Activated CD8-positive, alpha-beta memory T cell treated with anti-CD3 and anti-CD28 coated beads, Interleukin-2, amount 10 ng/mL, durations not matched to agents 7 days and 5 days (primary cell): ENCODE data around the gene UBE3B. TPM values are rescaled to one million over a fixed set of nuclear protein-coding genes. Genes with fewer than 3 reads are reported as not detected.

Experiments used
- ATAC-seq: fragments of 150-1000 bp; cut with Tn5 transposase; one replicate; pipeline ENCODE4 v1.10.0; 2021; ENCODE audit warnings: moderate library complexity
- CTCF ChIA-PET: fragments of 350-600 bp; sonication (Branson Sonifier 250); formaldehyde crosslinking; loops from one replicate; lab custom pipeline; 2021; ENCODE audit warnings: antibody characterized with exemption; lab: Charles Lee
- DNase-seq: peaks from one replicate; pipeline ENCODE4 v3.0.0-alpha.2; 2020
- H3K27ac Mint-ChIP-seq: one replicate; pipeline ENCODE4 v1.8.0; 2021; ENCODE audit warnings: mild to moderate bottlenecking, mixed read lengths
- H3K27me3 Mint-ChIP-seq: one replicate; pipeline ENCODE4 v1.8.0; 2021; ENCODE audit warnings: mixed read lengths
- H3K36me3 Mint-ChIP-seq: one replicate; pipeline ENCODE4 v1.8.0; 2021; ENCODE audit warnings: mild to moderate bottlenecking, mixed read lengths
- H3K4me1 Mint-ChIP-seq: one replicate; pipeline ENCODE4 v1.8.0; 2021; ENCODE audit warnings: mixed read lengths
- H3K4me3 Mint-ChIP-seq: one replicate; pipeline ENCODE4 v1.8.0; 2021; ENCODE audit warnings: mild to moderate bottlenecking, moderate library complexity, mixed read lengths
- H3K9me3 Mint-ChIP-seq: one replicate; pipeline ENCODE4 v1.8.0; 2022; ENCODE audit warnings: low read depth, mixed read lengths
- total RNA-seq, 2 experiments: library from RNA; stranded (reverse); gene quantifications; one replicate each; pipeline ENCODE4 v1.2.3, GENCODE V29; 2021

The UBE3B gene
- total RNA-seq, 2 experiments from 2014 or later, result 36.6 to 39.0 TPM

DNA sequence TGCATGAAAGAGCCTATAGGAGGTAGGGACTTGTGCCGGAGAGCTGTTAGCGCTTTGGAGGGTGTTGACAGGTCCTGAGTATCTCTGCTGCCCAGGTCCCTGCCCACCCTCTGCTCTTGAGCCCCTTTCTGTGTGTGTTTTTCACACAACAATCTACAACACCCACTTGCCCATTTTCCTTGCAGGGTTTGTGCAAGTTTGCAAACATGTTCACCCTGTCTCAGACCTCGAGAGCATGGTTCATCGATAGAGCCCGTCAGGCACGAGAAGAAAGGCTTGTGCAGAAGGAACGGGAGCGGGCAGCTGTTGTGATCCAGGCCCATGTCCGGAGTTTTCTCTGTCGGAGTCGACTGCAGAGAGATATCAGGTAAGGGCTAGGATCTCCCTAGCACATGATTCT lies 5.9 kb downstream of the UBE3B start:
- CTCF ChIA-PET, result interaction anchor here (1.1 kb wide), 1 partner anchor 50 kb away, joined by 3 read pairs; no protein-coding TSS in a partner anchor
- peaks cover 16% of the 10 kb centered on the region for H3K4me1 Mint-ChIP-seq
- no peak overlapping the region for H3K4me3 Mint-ChIP-seq
- no peaks in the 10 kb centered on the region for H3K27me3 Mint-ChIP-seq
- ATAC-seq (no peak), DNase-seq (no peak)
- H3K27ac Mint-ChIP-seq, result no peak overlapping the region
- H3K9me3 Mint-ChIP-seq, result no peaks in the 10 kb centered on the region
- peaks cover 10% of the 10 kb centered on the region for H3K36me3 Mint-ChIP-seq

GRCh38 chr12:109485201-109485600 lies 7.8 kb downstream of the UBE3B start:
- no peak for ATAC-seq
- DNase-seq, result no peak
- H3K4me1 Mint-ChIP-seq, result peaks cover 1% of the 10 kb centered on the region
- no peak overlapping the region for H3K4me3 Mint-ChIP-seq
- no peak overlapping the region for H3K27ac Mint-ChIP-seq
- CTCF ChIA-PET, result interaction anchor here (0.7 kb wide), 1 partner anchor 958 kb away, joined by 3 read pairs; no protein-coding TSS in a partner anchor
- H3K27me3 Mint-ChIP-seq, result no peaks in the 10 kb centered on the region
- no peaks in the 10 kb centered on the region for H3K9me3 Mint-ChIP-seq
- peaks cover 14% of the 10 kb centered on the region for H3K36me3 Mint-ChIP-seq

DNA sequence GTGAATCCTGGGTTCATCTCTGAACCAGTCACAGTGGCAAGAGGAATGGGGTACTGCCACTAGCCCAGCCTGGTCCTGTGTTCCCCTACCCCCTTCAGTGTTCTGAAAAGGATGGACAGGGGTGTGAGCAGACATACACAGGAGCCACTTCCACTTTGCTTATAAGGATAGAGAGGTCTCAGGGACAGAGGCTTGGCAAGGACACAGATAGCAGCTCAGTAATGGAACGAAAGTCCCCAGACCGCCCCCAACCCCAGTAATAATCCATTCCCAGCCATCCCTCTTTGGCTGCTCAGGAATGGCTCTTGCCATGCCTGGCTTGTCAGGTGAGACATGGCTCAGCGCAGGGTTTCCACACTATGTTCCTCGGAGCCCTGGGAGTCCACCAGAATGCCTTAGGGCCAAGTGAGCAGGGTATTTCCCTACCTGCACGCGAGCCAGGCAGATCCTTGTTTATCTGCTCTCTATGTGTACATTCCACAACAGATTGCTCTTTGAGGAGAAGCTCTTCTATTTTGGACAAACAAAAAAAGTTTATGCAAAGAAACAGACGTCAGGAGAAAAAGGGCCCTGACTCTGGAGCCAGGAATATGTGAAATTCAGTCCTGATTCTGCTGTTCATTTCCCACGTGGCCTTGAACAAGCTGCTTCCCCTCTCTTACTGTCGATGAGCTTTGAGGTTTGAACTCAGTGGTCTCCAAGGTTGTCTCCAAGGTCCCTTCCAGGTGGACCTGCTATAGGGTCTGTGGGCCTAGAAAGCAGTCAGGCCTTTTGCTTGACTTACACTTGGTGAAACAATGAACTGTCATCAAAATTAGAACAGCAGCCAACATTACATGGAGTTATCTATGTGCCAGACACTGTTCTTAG lies 10.0 kb downstream of the UBE3B start:
- CTCF ChIA-PET, result no interaction called here
- H3K9me3 Mint-ChIP-seq, result no peaks in the 10 kb centered on the region

DNA sequence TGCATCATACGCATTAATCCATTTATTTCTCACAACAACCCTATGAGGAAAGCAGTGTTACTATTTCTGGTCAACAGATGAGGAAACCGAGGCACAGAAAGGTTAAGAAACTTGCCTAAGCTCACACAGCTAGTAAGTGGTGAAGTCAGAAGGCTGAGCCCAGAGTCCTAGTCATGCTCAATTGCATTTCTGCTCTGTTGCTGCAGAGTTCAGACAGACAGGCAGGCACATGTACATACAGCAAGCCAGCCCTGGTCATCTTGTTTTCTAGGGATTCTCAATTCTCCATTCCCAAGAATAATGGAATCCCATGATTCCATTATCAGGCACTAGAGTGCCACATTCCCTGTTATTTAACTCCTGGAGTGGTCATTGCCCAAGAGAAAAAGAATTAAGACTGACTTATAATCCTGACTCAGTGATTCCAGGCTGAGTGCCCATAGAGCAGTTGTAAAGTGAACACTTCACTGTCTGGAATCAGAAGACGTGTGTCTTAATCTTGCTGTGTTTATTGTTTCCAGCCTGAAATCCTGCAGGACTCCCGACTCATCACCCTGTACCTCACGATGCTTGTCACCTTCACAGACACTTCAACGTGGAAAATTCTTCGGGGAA lies 10.7 kb downstream of the UBE3B start:
- CTCF ChIA-PET, result interaction anchor here (0.6 kb wide), 1 partner anchor 165 kb away, joined by 3 read pairs; no protein-coding TSS in a partner anchor
- no peaks in the 10 kb centered on the region for H3K4me1 Mint-ChIP-seq
- no peak for DNase-seq
- H3K27ac Mint-ChIP-seq, result no peak overlapping the region
- H3K36me3 Mint-ChIP-seq, result peaks cover 16% of the 10 kb centered on the region
- no peak for ATAC-seq
- H3K4me3 Mint-ChIP-seq, result no peak overlapping the region
- no peaks in the 10 kb centered on the region for H3K27me3 Mint-ChIP-seq
- no peaks in the 10 kb centered on the region for H3K9me3 Mint-ChIP-seq

More for the DNA sequence above, 10.0 kb downstream of the UBE3B start:
- no peaks in the 10 kb centered on the region for H3K27me3 Mint-ChIP-seq
- H3K27ac Mint-ChIP-seq, result no peak overlapping the region
- no peaks in the 10 kb centered on the region for H3K4me1 Mint-ChIP-seq
- DNase-seq (no peak), ATAC-seq (no peak)
- H3K4me3 Mint-ChIP-seq, result no peak overlapping the region
- H3K36me3 Mint-ChIP-seq, result peaks cover 16% of the 10 kb centered on the region

DNA sequence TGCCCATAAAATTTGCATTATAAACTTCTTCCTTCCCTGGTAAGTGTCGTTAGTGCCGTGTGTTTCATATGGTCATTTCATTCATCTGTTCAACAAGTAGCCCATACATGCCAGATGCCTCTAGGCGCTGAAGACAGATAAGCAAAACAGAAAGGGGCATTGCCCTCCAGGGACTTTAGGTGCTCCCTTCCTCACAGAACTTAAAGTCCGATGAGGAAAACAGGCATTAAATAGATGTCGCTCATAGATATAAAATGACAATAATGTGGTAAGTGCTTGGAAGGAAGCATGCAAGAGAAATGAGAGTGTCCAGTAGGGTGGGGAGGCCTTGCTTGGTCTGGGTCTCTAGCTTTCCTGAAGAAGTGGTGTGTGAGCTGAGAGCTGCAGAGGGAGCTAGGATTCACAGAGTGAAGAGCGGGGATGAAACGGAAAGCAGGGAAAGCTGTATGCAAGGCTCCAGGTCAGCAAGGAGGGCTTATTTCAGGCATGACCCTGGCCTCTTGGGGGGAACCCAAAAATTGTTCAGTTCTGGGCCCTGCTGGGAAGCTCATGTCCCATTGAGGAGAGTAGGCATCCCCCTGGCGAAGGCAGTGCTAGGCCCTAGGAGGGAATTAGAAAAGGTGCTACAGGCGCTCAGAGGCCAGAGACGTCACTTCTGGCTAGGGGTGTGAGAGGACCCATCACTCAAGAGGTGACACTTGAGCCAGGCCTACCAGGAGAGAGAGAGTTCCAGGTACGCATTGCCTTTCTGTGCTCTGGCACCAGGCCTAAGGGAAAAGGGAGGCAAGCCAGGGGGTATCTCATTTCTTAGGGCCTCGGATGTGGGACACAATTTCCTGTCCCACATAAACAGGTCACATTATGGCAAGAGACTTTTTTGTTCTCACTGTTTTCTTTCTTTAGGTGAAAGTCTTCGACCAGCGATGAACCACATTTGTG lies 11.9 kb downstream of the UBE3B start:
- no peaks in the 10 kb centered on the region for H3K9me3 Mint-ChIP-seq
- H3K27ac Mint-ChIP-seq, result no peak overlapping the region
- H3K4me3 Mint-ChIP-seq, result no peak overlapping the region
- H3K4me1 Mint-ChIP-seq, result no peaks in the 10 kb centered on the region
- no peaks in the 10 kb centered on the region for H3K27me3 Mint-ChIP-seq
- H3K36me3 Mint-ChIP-seq, result peaks cover 14% of the 10 kb centered on the region
- DNase-seq (no peak), ATAC-seq (no peak)
- CTCF ChIA-PET, result no interaction called here

DNA sequence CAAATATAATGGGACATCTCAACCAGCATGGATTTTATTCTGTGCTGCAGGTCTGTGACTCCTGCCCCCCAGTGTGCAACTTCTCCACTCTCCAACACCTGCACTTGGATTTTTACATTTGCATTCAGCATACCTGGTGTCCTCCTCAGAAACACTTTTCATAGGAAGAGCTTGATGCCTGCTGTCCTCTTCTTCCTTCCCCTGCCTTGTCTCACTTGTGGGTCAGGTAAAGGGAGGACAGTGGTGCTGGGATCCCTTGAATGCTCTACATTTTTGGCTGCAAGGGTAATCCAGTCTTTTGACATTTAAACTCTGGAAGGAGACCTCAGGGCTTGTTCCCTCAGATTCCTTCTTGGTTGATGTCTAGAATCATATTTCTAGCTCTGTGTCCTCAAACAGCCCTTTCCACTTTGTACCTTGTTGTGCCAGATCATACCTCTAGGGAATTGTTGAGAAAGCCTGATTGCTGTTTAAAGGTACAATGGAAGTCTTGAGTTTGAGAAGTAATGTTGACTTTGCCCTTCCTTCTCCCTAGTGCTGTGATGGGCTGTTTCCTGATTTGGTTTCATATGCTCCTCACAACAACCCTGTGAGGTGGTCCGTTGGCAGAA lies 12.6 kb downstream of the UBE3B start:
- DNase-seq (no peak), ATAC-seq (no peak)
- H3K27me3 Mint-ChIP-seq, result no peaks in the 10 kb centered on the region
- no peaks in the 10 kb centered on the region for H3K9me3 Mint-ChIP-seq
- CTCF ChIA-PET, result no interaction called here
- H3K4me3 Mint-ChIP-seq, result no peak overlapping the region
- H3K36me3 Mint-ChIP-seq, result peaks cover 15% of the 10 kb centered on the region
- H3K4me1 Mint-ChIP-seq, result peaks cover 3% of the 10 kb centered on the region
- no peak overlapping the region for H3K27ac Mint-ChIP-seq

DNA sequence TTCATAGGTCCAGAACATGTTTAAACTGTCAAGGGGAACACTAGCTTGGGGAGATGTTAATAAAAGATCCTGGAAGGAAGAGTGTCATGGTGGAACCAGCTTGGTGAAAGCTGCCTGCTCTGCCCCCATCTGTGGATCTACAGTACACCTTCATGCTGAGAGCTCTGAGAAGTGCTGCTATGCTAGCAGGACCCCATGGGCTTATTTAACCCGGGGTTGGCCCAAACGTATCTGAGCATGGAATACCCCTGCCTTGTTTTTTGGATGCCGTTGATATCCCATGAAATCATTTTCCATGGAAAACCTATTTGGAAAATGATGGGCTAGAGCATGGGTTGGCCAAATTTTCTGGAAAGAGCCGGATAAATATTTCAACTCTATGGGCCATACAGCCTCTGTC lies 14.2 kb downstream of the UBE3B start:
- H3K9me3 Mint-ChIP-seq, result no peaks in the 10 kb centered on the region
- H3K27ac Mint-ChIP-seq, result no peak overlapping the region
- ATAC-seq, result no peak
- H3K27me3 Mint-ChIP-seq, result no peaks in the 10 kb centered on the region
- peaks cover 22% of the 10 kb centered on the region for H3K36me3 Mint-ChIP-seq
- DNase-seq, result no peak
- no peak overlapping the region for H3K4me3 Mint-ChIP-seq
- CTCF ChIA-PET, result interaction anchor here (1.1 to 1.6 kb wide), 2 partner anchors 59 to 63 kb away, joined by 3 to 4 read pairs; no protein-coding TSS in a partner anchor
- H3K4me1 Mint-ChIP-seq, result peaks cover 7% of the 10 kb centered on the region

DNA sequence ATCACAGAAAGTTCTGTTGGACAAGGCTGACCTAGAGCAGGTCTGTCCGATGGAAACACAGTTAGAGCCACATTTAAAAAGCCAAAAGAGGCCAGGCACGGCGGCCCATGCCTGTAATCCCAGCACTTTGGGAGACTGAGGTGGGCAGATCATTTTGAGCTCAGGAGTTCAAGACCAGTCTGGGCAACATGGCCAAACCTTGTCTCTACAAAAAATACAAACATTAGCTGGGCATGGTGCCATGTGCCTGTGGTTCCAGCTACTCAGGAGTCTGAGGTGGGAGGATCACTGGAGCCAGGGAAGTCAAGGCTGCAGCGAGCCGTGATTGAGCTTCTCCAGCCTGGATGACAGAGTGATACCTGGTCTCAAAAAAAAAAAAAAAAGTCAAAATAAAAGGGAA lies 14.9 kb downstream of the UBE3B start:
- Mint-ChIP-seq H3K27ac (no peak overlapping the region), H3K9me3 (no peaks in the 10 kb centered on the region), H3K27me3 (no peaks in the 10 kb centered on the region), H3K4me1 (peaks cover 8% of the 10 kb centered on the region), H3K4me3 (no peak overlapping the region), H3K36me3 (peaks cover 20% of the 10 kb centered on the region)
- no peak for DNase-seq
- no peak for ATAC-seq
- CTCF ChIA-PET, result interaction anchor here (1.1 kb wide), 1 partner anchor 59 kb away, joined by 3 read pairs; no protein-coding TSS in a partner anchor

DNA sequence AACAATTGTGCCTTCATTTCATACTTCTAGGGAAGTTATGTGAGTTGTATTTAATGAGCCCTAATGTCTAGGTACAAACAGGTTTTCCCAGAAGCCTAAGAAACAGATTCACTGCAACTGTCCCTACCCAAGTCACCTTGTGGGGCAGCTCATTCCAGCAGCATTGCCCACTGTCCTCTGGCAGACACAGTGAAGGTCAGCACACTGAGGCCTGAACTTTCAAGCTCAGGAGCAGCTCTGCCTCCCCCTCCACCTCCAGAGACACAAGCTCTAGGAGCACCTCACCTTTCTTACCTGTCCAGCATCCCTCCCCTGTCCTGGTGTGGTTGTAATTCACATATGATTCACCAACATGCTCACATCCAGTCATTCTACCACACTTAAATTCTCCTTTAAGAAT lies 15.7 kb downstream of the UBE3B start:
- CTCF ChIA-PET, result no interaction called here
- no peaks in the 10 kb centered on the region for H3K9me3 Mint-ChIP-seq
- peaks cover 14% of the 10 kb centered on the region for H3K4me1 Mint-ChIP-seq
- no peak for ATAC-seq
- peaks cover 22% of the 10 kb centered on the region for H3K36me3 Mint-ChIP-seq
- no peaks in the 10 kb centered on the region for H3K27me3 Mint-ChIP-seq
- no peak overlapping the region for H3K27ac Mint-ChIP-seq
- no peak overlapping the region for H3K4me3 Mint-ChIP-seq
- no peak for DNase-seq

DNA sequence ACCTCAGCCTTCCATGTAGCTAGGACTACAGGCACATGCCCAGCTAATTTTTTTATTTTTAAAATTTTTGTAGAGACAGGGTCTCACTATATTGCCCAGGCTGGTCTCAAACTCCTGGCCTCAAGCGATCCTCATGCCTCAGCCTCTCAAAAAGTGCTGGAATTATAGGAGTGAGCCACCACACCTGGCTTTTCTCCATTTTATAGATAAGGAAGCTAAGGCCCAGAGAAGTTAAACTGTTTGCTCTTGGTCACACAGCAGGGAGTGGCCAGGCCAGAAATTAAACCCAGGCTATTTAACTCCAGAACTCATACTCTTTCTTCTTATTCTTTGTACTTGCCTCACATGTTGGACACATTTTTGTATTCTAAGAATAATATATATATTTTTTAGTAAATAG lies 16.5 kb downstream of the UBE3B start:
- Mint-ChIP-seq H3K9me3 (no peaks in the 10 kb centered on the region), H3K4me1 (peaks cover 14% of the 10 kb centered on the region), H3K36me3 (peaks cover 26% of the 10 kb centered on the region), H3K27me3 (no peaks in the 10 kb centered on the region), H3K27ac (no peak overlapping the region), H3K4me3 (no peak overlapping the region)
- ATAC-seq, result no peak
- no peak for DNase-seq
- CTCF ChIA-PET, result interaction anchor here (2.1 kb wide), 1 partner anchor 66 kb away, joined by 8 read pairs; no protein-coding TSS in a partner anchor

DNA sequence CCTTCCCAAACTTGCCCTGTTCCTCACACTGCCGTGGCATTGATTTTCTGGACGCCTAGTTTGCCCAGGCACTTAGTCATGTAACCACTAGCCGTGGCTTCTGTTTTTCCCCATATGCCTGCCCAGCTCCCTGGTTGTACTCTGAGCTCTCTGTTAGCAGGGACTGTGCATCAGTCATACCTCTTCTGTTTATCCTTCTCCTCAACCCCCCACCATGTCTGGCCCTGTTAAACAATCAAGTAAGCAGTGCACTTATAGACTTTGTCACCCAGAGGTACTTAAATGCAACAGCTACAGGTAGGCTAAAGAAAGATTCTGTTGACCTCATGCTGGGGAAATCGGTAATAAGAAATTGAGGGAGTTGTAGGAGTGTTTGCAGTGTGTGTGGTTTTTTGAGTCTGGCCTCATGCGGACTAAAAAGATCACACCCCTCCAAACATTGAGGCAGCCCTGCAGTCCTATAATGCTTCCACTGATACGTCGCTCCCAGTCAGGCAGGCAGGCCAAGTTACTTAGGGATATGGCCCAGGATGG lies 17.0 kb downstream of the UBE3B start:
- peaks cover 14% of the 10 kb centered on the region for H3K4me1 Mint-ChIP-seq

GRCh38 chr12:109495012-109495411 lies 17.6 kb downstream of the UBE3B start:
- CTCF ChIA-PET, result interaction anchor here (2.1 kb wide), 1 partner anchor 67 kb away, joined by 8 read pairs; no protein-coding TSS in a partner anchor
- H3K36me3 Mint-ChIP-seq, result peaks cover 24% of the 10 kb centered on the region
- H3K27ac Mint-ChIP-seq, result peak overlapping the region; percentile 29
- H3K27me3 Mint-ChIP-seq, result no peaks in the 10 kb centered on the region
- DNase-seq (no peak), ATAC-seq (no peak)
- no peak overlapping the region for H3K4me3 Mint-ChIP-seq
- H3K9me3 Mint-ChIP-seq, result no peaks in the 10 kb centered on the region
- H3K4me1 Mint-ChIP-seq, result peaks cover 14% of the 10 kb centered on the region

More for the DNA sequence above, 17.0 kb downstream of the UBE3B start:
- Mint-ChIP-seq H3K27me3 (no peaks in the 10 kb centered on the region), H3K9me3 (no peaks in the 10 kb centered on the region), H3K27ac (no peak overlapping the region), H3K36me3 (peaks cover 25% of the 10 kb centered on the region), H3K4me3 (no peak overlapping the region)
- CTCF ChIA-PET, result interaction anchor here (2.1 kb wide), 1 partner anchor 66 kb away, joined by 8 read pairs; no protein-coding TSS in a partner anchor
- DNase-seq (no peak), ATAC-seq (no peak)
